Dermis blood vessel endothelial cell (primary cell): ENCODE measurements around the gene PHC2. TPM values are rescaled to one million over a fixed set of nuclear protein-coding genes. Genes with fewer than 3 reads are reported as not detected.

Experiments
- DNase-seq: peaks from one replicate; pipeline ENCODE4 v3.0.0; 2010
- total RNA-seq: library from RNA; depleted of rRNA; stranded (reverse); fragments of >200 nt; gene quantifications from 2 replicates; pipeline ENCODE4 v1.2.3, GENCODE V29; 2014

The PHC2 gene
- total RNA-seq, 1 donor from 2014 or later, result 88.5 TPM

- DNase-seq, result no peak
These were observed 61.8 kb downstream of the PHC2 start for GRCh38 chr1:33369081-33369480.

GRCh38 chr1:33368431-33368830, 62.5 kb downstream of the PHC2 start:
- DNase-seq, result no peak

GRCh38 chr1:33367485-33368405, 63.1 kb downstream of the PHC2 start:
- DNase-seq, result peak; percentile 88

- no peak for DNase-seq
These were observed 64.0 kb downstream of the PHC2 start for GRCh38 chr1:33366762-33367484.

GRCh38 chr1:33365560-33365997, 65.3 kb downstream of the PHC2 start:
- no peak for DNase-seq

GRCh38 chr1:33364565-33364918, 66.4 kb downstream of the PHC2 start:
- no peak for DNase-seq

- DNase-seq, result no peak
These were observed 67.4 kb downstream of the PHC2 start for GRCh38 chr1:33363470-33363861.

GRCh38 chr1:33363021-33363420, 67.9 kb downstream of the PHC2 start:
- no peak for DNase-seq

GRCh38 chr1:33361532-33362235, 69.2 kb downstream of the PHC2 start:
- DNase-seq, result peak; percentile 68

GRCh38 chr1:33360367-33360766, 70.5 kb downstream of the PHC2 start:
- no peak for DNase-seq

GRCh38 chr1:33359931-33360330, 71.0 kb downstream of the PHC2 start:
- no peak for DNase-seq

GRCh38 chr1:33358795-33359503, 71.9 kb downstream of the PHC2 start:
- DNase-seq, result no peak

GRCh38 chr1:33358114-33358794, 72.6 kb downstream of the PHC2 start:
- DNase-seq, result no peak

- no peak for DNase-seq
These were observed 73.8 kb downstream of the PHC2 start for GRCh38 chr1:33357099-33357498.

GRCh38 chr1:33354707-33355316, 76.1 kb downstream of the PHC2 start:
- DNase-seq, result no peak

GRCh38 chr1:33353531-33353930, 77.4 kb downstream of the PHC2 start:
- no peak for DNase-seq

- DNase-seq, result no peak
These were observed 79.6 kb downstream of the PHC2 start for GRCh38 chr1:33351281-33351660.

- no peak for DNase-seq
These were observed 80.1 kb downstream of the PHC2 start for GRCh38 chr1:33350611-33351280.

- peak; percentile 81 for DNase-seq
These were observed 80.9 kb downstream of the PHC2 start for GRCh38 chr1:33349778-33350610.
